Vagina (tissue), 2 donors: ENCODE measurements around the gene SLC36A1.

Experiments
- POLR2AphosphoS5 ChIP-seq, 2 donors: sonication (generic); formaldehyde crosslinking; IDR thresholded peaks; one replicate each; pipeline ENCODE4 v1.9.0; 2017; ENCODE audit warnings: antibody characterized with exemption in 2 of 2, mild to moderate bottlenecking in 2 of 2, low read depth in 1 of 2; ENCODE audit not compliant: insufficient read depth in 1 of 2
- TF ChIP-seq, protein P1 (sequence below), 3 experiments: fragments of 450-650 bp in 2 of 3; fragments of 200-600 bp in 1 of 3; sonication (generic) in 1 of 3; IDR thresholded peaks; one replicate each; pipeline ENCODE4 v1.5.1; 2017 to 2019; ENCODE audit warnings: antibody characterized with exemption in 3 of 3, mild to moderate bottlenecking in 2 of 3, moderate library complexity in 2 of 3

DNA sequence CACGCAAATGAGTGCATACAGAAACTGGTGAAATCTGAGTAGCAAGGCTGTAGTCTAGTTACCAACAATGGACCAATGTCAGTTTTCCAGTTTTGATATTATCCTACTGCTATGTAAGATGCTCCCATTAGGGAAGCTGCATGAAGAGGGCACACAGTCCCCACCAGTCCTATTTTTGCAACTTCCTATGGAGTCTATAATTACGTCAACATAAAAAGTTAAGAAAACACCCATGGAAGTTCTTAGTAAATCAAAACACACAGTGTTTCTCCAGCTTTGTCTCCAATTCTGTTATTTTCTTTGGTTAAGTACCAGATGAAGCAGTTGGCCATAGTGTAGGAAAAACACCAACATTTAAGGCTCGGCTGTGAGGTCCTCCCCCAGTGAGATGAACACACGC lies 85.0 kb downstream of the SLC36A1 start:
- TF ChIP-seq, protein P1, sequence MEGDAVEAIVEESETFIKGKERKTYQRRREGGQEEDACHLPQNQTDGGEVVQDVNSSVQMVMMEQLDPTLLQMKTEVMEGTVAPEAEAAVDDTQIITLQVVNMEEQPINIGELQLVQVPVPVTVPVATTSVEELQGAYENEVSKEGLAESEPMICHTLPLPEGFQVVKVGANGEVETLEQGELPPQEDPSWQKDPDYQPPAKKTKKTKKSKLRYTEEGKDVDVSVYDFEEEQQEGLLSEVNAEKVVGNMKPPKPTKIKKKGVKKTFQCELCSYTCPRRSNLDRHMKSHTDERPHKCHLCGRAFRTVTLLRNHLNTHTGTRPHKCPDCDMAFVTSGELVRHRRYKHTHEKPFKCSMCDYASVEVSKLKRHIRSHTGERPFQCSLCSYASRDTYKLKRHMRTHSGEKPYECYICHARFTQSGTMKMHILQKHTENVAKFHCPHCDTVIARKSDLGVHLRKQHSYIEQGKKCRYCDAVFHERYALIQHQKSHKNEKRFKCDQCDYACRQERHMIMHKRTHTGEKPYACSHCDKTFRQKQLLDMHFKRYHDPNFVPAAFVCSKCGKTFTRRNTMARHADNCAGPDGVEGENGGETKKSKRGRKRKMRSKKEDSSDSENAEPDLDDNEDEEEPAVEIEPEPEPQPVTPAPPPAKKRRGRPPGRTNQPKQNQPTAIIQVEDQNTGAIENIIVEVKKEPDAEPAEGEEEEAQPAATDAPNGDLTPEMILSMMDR (IDR thresholded peaks at IDR 0.05) = no peak
- no peak for TF ChIP-seq POLR2AphosphoS5 (IDR thresholded peaks at IDR 0.05; ENCODE audit: insufficient read depth in 1 of 2, low read depth in 1 of 2)
